RPMI8226 (cell line): ENCODE measurements around the gene NPLOC4.
A peak's percentile ranks its signal among the peaks of the same experiment; 100 is the strongest.
"Not testable (repeated sequence)": the region's sequence is repeated elsewhere in the genome, so short reads cannot be mapped to it uniquely, and the experiment has no call there.

ENCODE experiments used
- DNase-seq: peaks from one replicate; pipeline ENCODE4 v3.0.0-alpha.2; 2015

NPLOC4 gene

GRCh38 chr17:81630274-81630673, 6.6 kb downstream of the NPLOC4 start:
- DNase-seq: no peak

- DNase-seq: no peak
These were observed 15.3 kb downstream of the NPLOC4 start for GRCh38 chr17:81621494-81622130.

GRCh38 chr17:81618307-81618706, 18.6 kb downstream of the NPLOC4 start:
- DNase-seq: not testable (repeated sequence)

GRCh38 chr17:81616877-81617276, 20.0 kb downstream of the NPLOC4 start:
- DNase-seq: no peak

GRCh38 chr17:81615401-81615930, 21.4 kb downstream of the NPLOC4 start:
- no peak for DNase-seq

- no peak for DNase-seq
These were observed 24.5 kb downstream of the NPLOC4 start for GRCh38 chr17:81612172-81612970.

- no peak for DNase-seq
These were observed 27.2 kb downstream of the NPLOC4 start for GRCh38 chr17:81609541-81610311.

- DNase-seq: no peak
These were observed 28.3 kb downstream of the NPLOC4 start for GRCh38 chr17:81608605-81609004.

- no peak for DNase-seq
These were observed 28.8 kb downstream of the NPLOC4 start for GRCh38 chr17:81608082-81608481.

GRCh38 chr17:81607431-81607830, 29.5 kb downstream of the NPLOC4 start:
- DNase-seq: no peak

- no peak for DNase-seq
These were observed 32.9 kb downstream of the NPLOC4 start for GRCh38 chr17:81603846-81604610.

GRCh38 chr17:81601525-81602120, 35.3 kb downstream of the NPLOC4 start:
- peak; percentile 70 for DNase-seq

GRCh38 chr17:81599719-81600486, 37.0 kb downstream of the NPLOC4 start:
- DNase-seq: no peak

GRCh38 chr17:81593105-81593871, 43.6 kb downstream of the NPLOC4 start:
- no peak for DNase-seq

- no peak for DNase-seq
These were observed 44.9 kb downstream of the NPLOC4 start for GRCh38 chr17:81591971-81592370.

GRCh38 chr17:81590121-81590520, 46.8 kb downstream of the NPLOC4 start:
- DNase-seq: no peak

- no peak for DNase-seq
These were observed 47.3 kb downstream of the NPLOC4 start for GRCh38 chr17:81589612-81590011.

- DNase-seq: no peak
These were observed 50.8 kb downstream of the NPLOC4 start for GRCh38 chr17:81586096-81586495.

GRCh38 chr17:81584771-81585170, 52.1 kb downstream of the NPLOC4 start:
- DNase-seq: not testable (repeated sequence)

- DNase-seq: no peak
These were observed 53.1 kb downstream of the NPLOC4 start for GRCh38 chr17:81583589-81584342.
